HG03521 (cell line): ENCODE measurements around the gene CAP1.
A peak's percentile ranks its signal among the peaks of the same experiment; 100 is the strongest.
"Not testable (repeated sequence)": the region's sequence is repeated elsewhere in the genome, so short reads cannot be mapped to it uniquely, and the experiment has no call there.

Source experiments
- ATAC-seq: cut with Tn5 transposase; IDR thresholded peaks from one replicate; pipeline ENCODE4 v1.9.1; 2021; ENCODE audit warnings: mild to moderate bottlenecking, moderate library complexity; ENCODE audit not compliant: unreplicated experiment

CAP1 gene

GRCh38 chr1:40030528-40031135 is 9.9 kb upstream of the CAP1 start:
- no peak for ATAC-seq

- ATAC-seq, result no peak
These were observed 8.2 kb upstream of the CAP1 start for GRCh38 chr1:40032240-40032891.

- ATAC-seq, result no peak
These were observed 5.7 kb upstream of the CAP1 start for GRCh38 chr1:40034869-40035268.

GRCh38 chr1:40036574-40036973 is 4.0 kb upstream of the CAP1 start:
- no peak for ATAC-seq

GRCh38 chr1:40037254-40037653 is 3.3 kb upstream of the CAP1 start:
- not testable (repeated sequence) for ATAC-seq

GRCh38 chr1:40038697-40039096 is 1.8 kb upstream of the CAP1 start:
- ATAC-seq, result no peak

GRCh38 chr1:40039245-40039756 is 1.2 kb upstream of the CAP1 start:
- peak; percentile 2 for ATAC-seq

- peak; percentile 46 for ATAC-seq
These were observed 595 bp upstream of the CAP1 start for GRCh38 chr1:40039757-40040510.

- ATAC-seq, result no peak
These were observed 923 bp downstream of the CAP1 start for GRCh38 chr1:40041466-40041838.

- ATAC-seq, result no peak
These were observed 1.8 kb downstream of the CAP1 start for GRCh38 chr1:40042341-40042740.

- ATAC-seq, result no peak
These were observed 3.6 kb downstream of the CAP1 start for GRCh38 chr1:40044110-40044509.

- ATAC-seq, result no peak
These were observed 4.7 kb downstream of the CAP1 start for GRCh38 chr1:40045182-40045581.

- no peak for ATAC-seq
These were observed 5.2 kb downstream of the CAP1 start for GRCh38 chr1:40045766-40046165.

GRCh38 chr1:40047276-40047675 is 6.7 kb downstream of the CAP1 start:
- no peak for ATAC-seq

- ATAC-seq, result no peak
These were observed 7.2 kb downstream of the CAP1 start for GRCh38 chr1:40047769-40048168.

- no peak for ATAC-seq
These were observed 9.2 kb downstream of the CAP1 start for GRCh38 chr1:40049725-40050124.

- no peak for ATAC-seq
These were observed 10.3 kb downstream of the CAP1 start for GRCh38 chr1:40050863-40051262.

- no peak for ATAC-seq
These were observed 12.8 kb downstream of the CAP1 start for GRCh38 chr1:40053138-40053887.

GRCh38 chr1:40056519-40057309 is 16.2 kb downstream of the CAP1 start:
- ATAC-seq, result no peak

- no peak for ATAC-seq
These were observed 16.9 kb downstream of the CAP1 start for GRCh38 chr1:40057310-40058030.
